Ecto neural progenitor cell (in vitro differentiated cells): Measurements from ENCODE around the gene TEX48.

ENCODE experiments used
- DNase-seq: peaks from one replicate; pipeline ENCODE4 v3.0.0-alpha.2; 2018; ENCODE audit warnings: low spot score

Gene TEX48

GRCh38 chr9:114666851-114667250 lies 15.1 kb downstream of the TEX48 start:
- DNase-seq: no peak

- DNase-seq: no peak
Measured at GRCh38 chr9:114666401-114666800, 15.6 kb downstream of the TEX48 start.

- DNase-seq: no peak
Measured at GRCh38 chr9:114664181-114664580, 17.8 kb downstream of the TEX48 start.

- DNase-seq: peak; percentile 77
Measured at GRCh38 chr9:114662081-114662989, 19.7 kb downstream of the TEX48 start.

GRCh38 chr9:114657705-114658104 lies 24.3 kb downstream of the TEX48 start, which contains the start of gene TEX53:
TSS of gene TEX53 (minus strand) at chr9:114657805. CDS start at chr9:114657774, 31 bp downstream.
- DNase-seq: no peak

- DNase-seq: no peak
Measured at GRCh38 chr9:114656301-114656700, 25.7 kb downstream of the TEX48 start.

GRCh38 chr9:114655689-114656088 lies 26.3 kb downstream of the TEX48 start:
- no peak for DNase-seq

- peak; percentile 79 for DNase-seq
Measured at GRCh38 chr9:114653556-114654159, 28.3 kb downstream of the TEX48 start.

GRCh38 chr9:114652776-114653555 lies 29.0 kb downstream of the TEX48 start:
- no peak for DNase-seq

- DNase-seq: no peak
Measured at GRCh38 chr9:114643896-114644295, 38.1 kb downstream of the TEX48 start.

- DNase-seq: no peak
Measured at GRCh38 chr9:114643001-114643400, 39.0 kb downstream of the TEX48 start.

GRCh38 chr9:114641967-114642366 lies 40.0 kb downstream of the TEX48 start:
- no peak for DNase-seq

GRCh38 chr9:114638404-114638803 lies 43.6 kb downstream of the TEX48 start:
- DNase-seq: no peak

- DNase-seq: no peak
Measured at GRCh38 chr9:114634387-114634786, 47.6 kb downstream of the TEX48 start.

GRCh38 chr9:114633438-114634089 lies 48.4 kb downstream of the TEX48 start:
- DNase-seq: no peak

- DNase-seq: no peak
Measured at GRCh38 chr9:114631166-114631565, 50.8 kb downstream of the TEX48 start.

GRCh38 chr9:114629563-114630090 lies 52.4 kb downstream of the TEX48 start:
- DNase-seq: no peak

- DNase-seq: no peak
Measured at GRCh38 chr9:114627553-114627952, 54.4 kb downstream of the TEX48 start.

GRCh38 chr9:114626415-114627020 lies 55.5 kb downstream of the TEX48 start:
- DNase-seq: no peak

- DNase-seq: no peak
Measured at GRCh38 chr9:114624677-114625076, 57.3 kb downstream of the TEX48 start.

- DNase-seq: no peak
Measured at GRCh38 chr9:114621975-114622609, 59.9 kb downstream of the TEX48 start.
